ENCODE data around the gene ENKUR. TPM values are rescaled to one million over a fixed set of nuclear protein-coding genes. Genes with fewer than 3 reads are reported as not detected.

Gene ENKUR
- total RNA-seq, 1 donor from 2014 or later = 0.52 TPM

- H3K27me3 ChIP-seq (ENCODE audit: control insufficient read depth in 3 of 3, insufficient read depth in 3 of 3, low read length in 3 of 3) = peaks cover 0 to 11% (median 0%) of the 10 kb centered on the region in 3 donors
- H3K36me3 ChIP-seq (ENCODE audit: control insufficient read depth in 3 of 3, insufficient read depth in 3 of 3, low read length in 3 of 3) = no peaks in the 10 kb centered on the region
- H3K27ac ChIP-seq (ENCODE audit: low read depth, low read length) = peak overlapping the region; percentile 62
- H3K9me3 ChIP-seq (ENCODE audit: control insufficient read depth in 3 of 3, low read length in 3 of 3) = no peaks in the 10 kb centered on the region
- peak overlapping the region; percentile 61 to 67 (median 62) for H3K4me3 ChIP-seq (ENCODE audit: low read length in 3 of 3)
- H3K9ac ChIP-seq (ENCODE audit: low read depth in 1 of 3, low read length in 3 of 3) = peak overlapping the region; percentile 38 to 69 (median 59)
- peaks cover 4 to 18% (median 15%) of the 10 kb centered on the region in 3 donors for H3K4me1 ChIP-seq (ENCODE audit: control insufficient read depth in 3 of 3, insufficient read depth in 3 of 3, low read length in 3 of 3)
These were observed 63.0 kb downstream of the ENKUR start for GRCh38 chr10:24952707-24953645.

GRCh38 chr10:24952143-24952706 is 63.7 kb downstream of the ENKUR start, which contains the start of gene PRTFDC1:
Gene PRTFDC1, minus strand, starts transcription at chr10:24952606. Its CDS starts 31 bp downstream, at chr10:24952575.
- peak within 1 kb of the TSS; percentile 69 to 73 (median 69) for H3K4me3 ChIP-seq (ENCODE audit: low read length in 3 of 3)
- peaks cover 0 to 11% (median 0%) of the 10 kb centered on the region in 3 donors for H3K27me3 ChIP-seq (ENCODE audit: control insufficient read depth in 3 of 3, insufficient read depth in 3 of 3, low read length in 3 of 3)
- no peaks in the 10 kb centered on the region for H3K9me3 ChIP-seq (ENCODE audit: control insufficient read depth in 3 of 3, low read length in 3 of 3)
- H3K4me1 ChIP-seq (ENCODE audit: control insufficient read depth in 3 of 3, insufficient read depth in 3 of 3, low read length in 3 of 3) = peaks cover 4 to 19% (median 18%) of the 10 kb centered on the region in 3 donors
- peak within 1 kb of the TSS; percentile 38 to 75 (median 69) for H3K9ac ChIP-seq (ENCODE audit: low read depth in 1 of 3, low read length in 3 of 3)
- H3K36me3 ChIP-seq (ENCODE audit: control insufficient read depth in 3 of 3, insufficient read depth in 3 of 3, low read length in 3 of 3) = no peaks in the 10 kb centered on the region
- peak within 1 kb of the TSS; percentile 62 for H3K27ac ChIP-seq (ENCODE audit: low read depth, low read length)

GRCh38 chr10:24951201-24952142 is 64.5 kb downstream of the ENKUR start:
- H3K9ac ChIP-seq (ENCODE audit: low read depth in 1 of 3, low read length in 3 of 3) = peak overlapping the region in 2 of 3 donors; percentile 27 to 69

GRCh38 chr10:24950439-24950838 is 65.5 kb downstream of the ENKUR start:
- Histone ChIP-seq H3K27ac (ENCODE audit: low read depth, low read length) (no peak overlapping the region), H3K9ac (ENCODE audit: low read depth in 1 of 3, low read length in 3 of 3) (no peak overlapping the region), H3K27me3 (ENCODE audit: control insufficient read depth in 3 of 3, insufficient read depth in 3 of 3, low read length in 3 of 3) (peaks cover 0 to 11% (median 0%) of the 10 kb centered on the region in 3 donors), H3K4me1 (ENCODE audit: control insufficient read depth in 3 of 3, insufficient read depth in 3 of 3, low read length in 3 of 3) (peaks cover 4 to 22% (median 18%) of the 10 kb centered on the region in 3 donors), H3K36me3 (ENCODE audit: control insufficient read depth in 3 of 3, insufficient read depth in 3 of 3, low read length in 3 of 3) (no peaks in the 10 kb centered on the region), H3K9me3 (ENCODE audit: control insufficient read depth in 3 of 3, low read length in 3 of 3) (no peaks in the 10 kb centered on the region), H3K4me3 (ENCODE audit: low read length in 3 of 3) (no peak overlapping the region)

More at GRCh38 chr10:24951201-24952142, 64.5 kb downstream of the ENKUR start:
- Histone ChIP-seq H3K36me3 (ENCODE audit: control insufficient read depth in 3 of 3, insufficient read depth in 3 of 3, low read length in 3 of 3) (no peaks in the 10 kb centered on the region), H3K27me3 (ENCODE audit: control insufficient read depth in 3 of 3, insufficient read depth in 3 of 3, low read length in 3 of 3) (peaks cover 0 to 11% (median 0%) of the 10 kb centered on the region in 3 donors), H3K4me1 (ENCODE audit: control insufficient read depth in 3 of 3, insufficient read depth in 3 of 3, low read length in 3 of 3) (peaks cover 4 to 22% (median 18%) of the 10 kb centered on the region in 3 donors), H3K9me3 (ENCODE audit: control insufficient read depth in 3 of 3, low read length in 3 of 3) (no peaks in the 10 kb centered on the region), H3K4me3 (ENCODE audit: low read length in 3 of 3) (peak overlapping the region; percentile 69 to 73 (median 69)), H3K27ac (ENCODE audit: low read depth, low read length) (peak overlapping the region; percentile 62)

GRCh38 chr10:24949616-24950015 is 66.3 kb downstream of the ENKUR start:
- Histone ChIP-seq H3K4me1 (ENCODE audit: control insufficient read depth in 3 of 3, insufficient read depth in 3 of 3, low read length in 3 of 3) (peaks cover 4 to 22% (median 18%) of the 10 kb centered on the region in 3 donors), H3K36me3 (ENCODE audit: control insufficient read depth in 3 of 3, insufficient read depth in 3 of 3, low read length in 3 of 3) (no peaks in the 10 kb centered on the region), H3K27me3 (ENCODE audit: control insufficient read depth in 3 of 3, insufficient read depth in 3 of 3, low read length in 3 of 3) (peaks cover 0 to 11% (median 0%) of the 10 kb centered on the region in 3 donors), H3K9me3 (ENCODE audit: control insufficient read depth in 3 of 3, low read length in 3 of 3) (no peaks in the 10 kb centered on the region), H3K9ac (ENCODE audit: low read depth in 1 of 3, low read length in 3 of 3) (no peak overlapping the region), H3K4me3 (ENCODE audit: low read length in 3 of 3) (no peak overlapping the region), H3K27ac (ENCODE audit: low read depth, low read length) (no peak overlapping the region)

GRCh38 chr10:24947304-24948097 is 68.5 kb downstream of the ENKUR start:
- H3K9me3 ChIP-seq (ENCODE audit: control insufficient read depth in 3 of 3, low read length in 3 of 3) = no peaks in the 10 kb centered on the region
- H3K4me3 ChIP-seq (ENCODE audit: low read length in 3 of 3) = no peak overlapping the region
- H3K4me1 ChIP-seq (ENCODE audit: control insufficient read depth in 3 of 3, insufficient read depth in 3 of 3, low read length in 3 of 3) = peaks cover 0 to 15% (median 10%) of the 10 kb centered on the region in 3 donors
- no peak overlapping the region for H3K9ac ChIP-seq (ENCODE audit: low read depth in 1 of 3, low read length in 3 of 3)
- peak overlapping the region; percentile 62 for H3K27ac ChIP-seq (ENCODE audit: low read depth, low read length)
- H3K27me3 ChIP-seq (ENCODE audit: control insufficient read depth in 3 of 3, insufficient read depth in 3 of 3, low read length in 3 of 3) = peaks cover 0 to 2% (median 0%) of the 10 kb centered on the region in 3 donors
- no peaks in the 10 kb centered on the region for H3K36me3 ChIP-seq (ENCODE audit: control insufficient read depth in 3 of 3, insufficient read depth in 3 of 3, low read length in 3 of 3)

- Histone ChIP-seq H3K4me1 (ENCODE audit: control insufficient read depth in 3 of 3, insufficient read depth in 3 of 3, low read length in 3 of 3) (peaks cover 0 to 7% (median 0%) of the 10 kb centered on the region in 3 donors), H3K27me3 (ENCODE audit: control insufficient read depth in 3 of 3, insufficient read depth in 3 of 3, low read length in 3 of 3) (no peaks in the 10 kb centered on the region), H3K4me3 (ENCODE audit: low read length in 3 of 3) (no peak overlapping the region), H3K9me3 (ENCODE audit: control insufficient read depth in 3 of 3, low read length in 3 of 3) (no peaks in the 10 kb centered on the region), H3K9ac (ENCODE audit: low read depth in 1 of 3, low read length in 3 of 3) (no peak overlapping the region), H3K27ac (ENCODE audit: low read depth, low read length) (no peak overlapping the region), H3K36me3 (ENCODE audit: control insufficient read depth in 3 of 3, insufficient read depth in 3 of 3, low read length in 3 of 3) (no peaks in the 10 kb centered on the region)
These were observed 71.3 kb downstream of the ENKUR start for GRCh38 chr10:24944512-24945255.

GRCh38 chr10:24938525-24938924 is 77.4 kb downstream of the ENKUR start:
- H3K36me3 ChIP-seq (ENCODE audit: control insufficient read depth in 3 of 3, insufficient read depth in 3 of 3, low read length in 3 of 3) = no peaks in the 10 kb centered on the region
- no peaks in the 10 kb centered on the region for H3K9me3 ChIP-seq (ENCODE audit: control insufficient read depth in 3 of 3, low read length in 3 of 3)
- no peak overlapping the region for H3K4me3 ChIP-seq (ENCODE audit: low read length in 3 of 3)
- no peak overlapping the region for H3K27ac ChIP-seq (ENCODE audit: low read depth, low read length)
- H3K27me3 ChIP-seq (ENCODE audit: control insufficient read depth in 3 of 3, insufficient read depth in 3 of 3, low read length in 3 of 3) = no peaks in the 10 kb centered on the region
- H3K9ac ChIP-seq (ENCODE audit: low read depth in 1 of 3, low read length in 3 of 3) = no peak overlapping the region
- H3K4me1 ChIP-seq (ENCODE audit: control insufficient read depth in 3 of 3, insufficient read depth in 3 of 3, low read length in 3 of 3) = no peaks in the 10 kb centered on the region

Data from skeletal muscle tissue (tissue), 4 donors.